PC-9 (cell line): ENCODE measurements around the gene TMEM59L. TPM values are rescaled to one million over a fixed set of nuclear protein-coding genes. Genes with fewer than 3 reads are reported as not detected.
A peak's percentile ranks its signal among the peaks of the same experiment; 100 is the strongest.

Experiments used
- BruUV-seq: library from RNA; stranded (reverse); fragments of 400-500 nt; replicated peaks from 2 replicates; lab custom pipeline; 2021; lab: Mats Ljungman, UMichigan
- CTCF ChIA-PET: fragments of 300-600 bp; sonication (Branson Sonifier 250); formaldehyde crosslinking; loops from one replicate; lab custom pipeline; 2022; ENCODE audit warnings: antibody characterized with exemption; lab: Charles Lee
- POLR2A ChIA-PET: fragments of 300-600 bp; sonication (Branson Sonifier 250); formaldehyde crosslinking; loops from one replicate; lab custom pipeline; 2022; ENCODE audit warnings: antibody characterized with exemption; ENCODE audit not compliant: unreplicated experiment; lab: Charles Lee
- DNase-seq, 2 experiments: peaks; one replicate each; pipeline versions ENCODE4 v3.0.0 to v3.0.0-alpha.2; 2015 to 2022; ENCODE audit warnings: mixed read lengths in 1 of 2
- H2AFZ ChIP-seq: fragments of 200-600 bp; sonication (generic); 2 replicates; pipeline ENCODE4 v1.8.1; 2017; ENCODE audit warnings: antibody characterized with exemption
- H3F3A ChIP-seq: fragments of 200-600 bp; sonication (generic); 2 replicates; pipeline ENCODE4 v1.8.1; 2017; ENCODE audit warnings: antibody characterized with exemption, mild to moderate bottlenecking, low read depth; ENCODE audit not compliant: insufficient read depth
- H3K27ac ChIP-seq: fragments of 200-600 bp; sonication (generic); 2 replicates; pipeline ENCODE4 v1.6.1; 2016; ENCODE audit warnings: mixed run types
- H3K27me3 ChIP-seq: fragments of 200-600 bp; sonication (generic); 2 replicates; pipeline ENCODE4 v1.6.1; 2016; ENCODE audit warnings: low read depth, mixed run types; ENCODE audit not compliant: insufficient read depth
- H3K36me3 ChIP-seq: fragments of 200-600 bp; sonication (generic); 2 replicates; pipeline ENCODE4 v1.6.1; 2016; ENCODE audit warnings: low read depth, mixed run types
- H3K4me1 ChIP-seq: fragments of 200-600 bp; sonication (generic); replicated peaks from 2 replicates; pipeline ENCODE4 v1.6.1; 2016; ENCODE audit warnings: mixed run types; ENCODE audit not compliant: insufficient read depth
- H3K4me2 ChIP-seq: fragments of 200-600 bp; sonication (generic); 2 replicates; pipeline ENCODE4 v1.6.1; 2017; ENCODE audit warnings: mixed run types
- H3K4me3 ChIP-seq: fragments of 200-600 bp; sonication (generic); 2 replicates; pipeline ENCODE4 v1.6.1; 2016; ENCODE audit warnings: mixed run types
- H3K79me2 ChIP-seq: fragments of 200-600 bp; sonication (generic); 2 replicates; pipeline ENCODE4 v1.6.1; 2017; ENCODE audit warnings: low read depth, mixed run types
- H3K9me2 ChIP-seq: fragments of 200-600 bp; sonication (generic); 2 replicates; pipeline ENCODE4 v1.8.1; 2017; ENCODE audit warnings: mild to moderate bottlenecking; ENCODE audit not compliant: insufficient read depth
- H3K9me3 ChIP-seq: fragments of 200-600 bp; sonication (generic); 2 replicates; pipeline ENCODE4 v1.8.1; 2016; ENCODE audit warnings: low read depth; ENCODE audit not compliant: insufficient read depth
- H4K20me1 ChIP-seq: fragments of 200-600 bp; sonication (generic); 2 replicates; pipeline ENCODE4 v1.8.1; 2017; ENCODE audit not compliant: insufficient read depth
- EZH2 ChIP-seq: fragments of 200-600 bp; sonication (generic); IDR thresholded peaks from 2 replicates; pipeline ENCODE4 v1.8.0; 2017; ENCODE audit warnings: antibody characterized with exemption, low read depth
- intact Hi-C: fragments of 100-400 bp; cut with micrococcal nuclease; formaldehyde crosslinking; loops from one replicate; pipeline ENCODE4 v1.10.0; 2022; ENCODE audit not compliant: unreplicated experiment
- total RNA-seq: library from RNA; stranded (reverse); gene quantifications from 2 replicates; pipeline ENCODE4 v1.2.3, GENCODE V29; 2021
- TF ChIP-seq, protein P1 (sequence below): fragments of 200-600 bp; sonication (generic); conservative IDR thresholded peaks from 2 replicates; pipeline ENCODE4 v1.6.1; 2017; ENCODE audit warnings: mixed run types, antibody characterized with exemption, mild to moderate bottlenecking, moderate library complexity

TMEM59L gene
- total RNA-seq, 1 experiment from 2014 or later = 0.65 TPM

DNA sequence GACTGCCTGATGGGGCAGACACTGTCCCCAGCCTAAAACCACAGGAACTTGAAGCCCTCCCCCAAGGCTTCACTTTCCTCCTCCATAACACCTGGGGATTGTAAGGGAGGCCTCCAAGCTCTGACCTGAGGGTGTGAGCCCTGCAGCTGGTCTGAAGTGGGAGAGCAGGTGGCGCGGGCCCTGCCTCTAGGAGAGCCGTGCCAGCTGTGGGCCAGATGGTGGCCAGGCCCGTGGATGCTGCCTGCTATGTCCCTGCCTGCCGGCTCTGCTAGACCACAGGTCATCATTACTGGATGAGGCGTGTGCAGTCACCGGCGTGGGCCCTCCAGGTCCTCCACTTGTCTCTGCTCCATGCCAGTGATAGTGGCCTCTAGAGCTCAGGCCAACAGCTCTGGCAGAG is 20.7 kb downstream of the TMEM59L start:
- H3K4me2 ChIP-seq = no peak overlapping the region
- no peak overlapping the region for H3K27ac ChIP-seq
- no peaks in the 10 kb centered on the region for H3K36me3 ChIP-seq
- no peaks in the 10 kb centered on the region for H3K9me2 ChIP-seq
- no peak overlapping the region for H2AFZ ChIP-seq
- peaks cover 12% of the 10 kb centered on the region for H3K79me2 ChIP-seq
- intact Hi-C loops = no loop called here
- CTCF ChIA-PET = no interaction called here
- no peak for TF ChIP-seq EZH2
- TF ChIP-seq, protein P1, sequence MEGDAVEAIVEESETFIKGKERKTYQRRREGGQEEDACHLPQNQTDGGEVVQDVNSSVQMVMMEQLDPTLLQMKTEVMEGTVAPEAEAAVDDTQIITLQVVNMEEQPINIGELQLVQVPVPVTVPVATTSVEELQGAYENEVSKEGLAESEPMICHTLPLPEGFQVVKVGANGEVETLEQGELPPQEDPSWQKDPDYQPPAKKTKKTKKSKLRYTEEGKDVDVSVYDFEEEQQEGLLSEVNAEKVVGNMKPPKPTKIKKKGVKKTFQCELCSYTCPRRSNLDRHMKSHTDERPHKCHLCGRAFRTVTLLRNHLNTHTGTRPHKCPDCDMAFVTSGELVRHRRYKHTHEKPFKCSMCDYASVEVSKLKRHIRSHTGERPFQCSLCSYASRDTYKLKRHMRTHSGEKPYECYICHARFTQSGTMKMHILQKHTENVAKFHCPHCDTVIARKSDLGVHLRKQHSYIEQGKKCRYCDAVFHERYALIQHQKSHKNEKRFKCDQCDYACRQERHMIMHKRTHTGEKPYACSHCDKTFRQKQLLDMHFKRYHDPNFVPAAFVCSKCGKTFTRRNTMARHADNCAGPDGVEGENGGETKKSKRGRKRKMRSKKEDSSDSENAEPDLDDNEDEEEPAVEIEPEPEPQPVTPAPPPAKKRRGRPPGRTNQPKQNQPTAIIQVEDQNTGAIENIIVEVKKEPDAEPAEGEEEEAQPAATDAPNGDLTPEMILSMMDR = no peak
- peaks cover 10% of the 10 kb centered on the region; the same call in 1 of the 2 replicates for H3F3A ChIP-seq
- no TSS peak for BruUV-seq
- no peaks in the 10 kb centered on the region for H3K9me3 ChIP-seq
- no peaks in the 10 kb centered on the region for H4K20me1 ChIP-seq
- no peaks in the 10 kb centered on the region for H3K27me3 ChIP-seq
- peaks cover 16% of the 10 kb centered on the region for H3K4me1 ChIP-seq
- H3K4me3 ChIP-seq = no peak overlapping the region
- POLR2A ChIA-PET = no interaction called here
- no peak for DNase-seq

DNA sequence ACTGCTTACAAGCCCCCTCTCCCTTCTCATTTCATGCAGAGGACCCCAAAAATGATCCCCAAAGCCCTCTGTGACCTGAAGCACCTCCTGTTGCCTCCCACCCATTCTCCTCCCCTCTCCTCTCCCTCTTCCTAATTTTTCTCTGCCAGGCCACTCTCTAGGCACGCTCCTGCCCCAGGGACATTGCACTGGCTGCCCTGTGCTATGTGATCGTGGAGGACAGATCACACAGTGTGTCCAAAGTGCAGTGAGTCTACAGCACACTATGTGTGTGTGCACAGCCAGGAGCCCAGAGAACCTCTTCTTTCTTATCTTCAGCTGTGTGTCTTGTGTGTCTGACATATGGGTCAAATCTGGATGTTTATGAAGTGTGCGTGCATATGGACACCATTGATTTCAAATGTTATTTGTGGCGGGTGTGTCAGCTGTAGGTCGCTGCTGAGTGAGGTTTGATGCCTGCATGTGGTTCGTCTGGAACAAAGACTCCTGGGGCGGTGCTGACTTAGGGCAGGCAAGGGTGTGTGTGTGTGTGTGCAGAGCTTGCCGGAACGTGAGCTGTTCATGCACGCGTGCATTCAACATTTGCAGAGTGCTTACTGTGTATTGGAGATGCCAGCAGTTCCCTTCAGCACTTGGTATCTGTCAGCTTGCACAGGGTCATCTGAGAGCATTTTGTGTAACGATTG is 22.1 kb downstream of the TMEM59L start:
- Histone ChIP-seq H3K36me3 (no peaks in the 10 kb centered on the region), H3K4me1 (peaks cover 18% of the 10 kb centered on the region), H3K9me2 (no peaks in the 10 kb centered on the region), H3F3A (peaks cover 17% of the 10 kb centered on the region), H4K20me1 (no peaks in the 10 kb centered on the region), H3K79me2 (peaks cover 23% of the 10 kb centered on the region), H3K27ac (no peak overlapping the region), H3K27me3 (no peaks in the 10 kb centered on the region), H3K9me3 (no peaks in the 10 kb centered on the region), H3K4me2 (no peak overlapping the region), H2AFZ (no peak overlapping the region), H3K4me3 (no peak overlapping the region)
- ChIA-PET POLR2A (interaction anchor here (0.6 kb wide), 1 partner anchor 13 kb away, joined by 4 read pairs; no protein-coding TSS in a partner anchor), CTCF (no interaction called here)
- no peak for TF ChIP-seq EZH2
- TF ChIP-seq, protein P1 = no peak
- DNase-seq = no peak
- no TSS peak for BruUV-seq
- intact Hi-C loops = no loop called here

- peaks cover 32% of the 10 kb centered on the region for H3K79me2 ChIP-seq
- BruUV-seq = no TSS peak
- H3K36me3 ChIP-seq = no peaks in the 10 kb centered on the region
- H3K4me1 ChIP-seq = peaks cover 18% of the 10 kb centered on the region
- H3K4me2 ChIP-seq = peak overlapping the region; percentile 52
- no peak for DNase-seq
- H4K20me1 ChIP-seq = peaks cover under 1% of the 10 kb centered on the region; the same call in 1 of the 2 replicates
- no peak overlapping the region for H3K27ac ChIP-seq
- H3K9me2 ChIP-seq = no peaks in the 10 kb centered on the region
- intact Hi-C loops = loop anchor here (2.0 kb wide), 1 partner anchor 43 kb away; no protein-coding TSS in a partner anchor
- no peak for TF ChIP-seq EZH2
- TF ChIP-seq, protein P1 = no peak
- POLR2A ChIA-PET = no interaction called here
- no peaks in the 10 kb centered on the region for H3K9me3 ChIP-seq
- no peak overlapping the region for H3K4me3 ChIP-seq
- H3F3A ChIP-seq = peaks cover 21% of the 10 kb centered on the region
- no peak overlapping the region for H2AFZ ChIP-seq
- CTCF ChIA-PET = no interaction called here
- no peaks in the 10 kb centered on the region for H3K27me3 ChIP-seq
These were observed 23.1 kb downstream of the TMEM59L start for GRCh38 chr19:18635831-18636182.
